Loucy (cell line): Measurements from ENCODE around the gene CTXND2.
"Not testable (repeated sequence)": the region's sequence is repeated elsewhere in the genome, so short reads cannot be mapped to it uniquely, and the experiment has no call there.

ENCODE experiments used
- H2AFZ ChIP-seq: fragments of 200-600 bp; sonication (generic); 2 replicates; pipeline ENCODE4 v1.6.0; 2016; ENCODE audit warnings: antibody characterized with exemption, mild to moderate bottlenecking, low read length, moderate library complexity
- H3F3A ChIP-seq: fragments of 200-600 bp; 2 replicates; pipeline ENCODE4 v1.6.0; 2016; ENCODE audit warnings: antibody characterized with exemption, low read depth, mild to moderate bottlenecking
- H3K27me3 ChIP-seq: fragments of 200-600 bp; sonication (generic); 2 replicates; pipeline ENCODE4 v1.6.1; 2014; ENCODE audit warnings: low read length, mild to moderate bottlenecking; ENCODE audit not compliant: insufficient read depth, poor library complexity, severe bottlenecking
- H3K36me3 ChIP-seq: fragments of 200-600 bp; sonication (generic); 2 replicates; pipeline ENCODE4 v1.6.1; 2016; ENCODE audit warnings: low read length; ENCODE audit not compliant: insufficient read depth
- H3K4me1 ChIP-seq: fragments of 200-600 bp; sonication (generic); 2 replicates; pipeline ENCODE4 v1.5.1; 2014; ENCODE audit warnings: low read length, mild to moderate bottlenecking; ENCODE audit not compliant: insufficient read depth, poor library complexity, severe bottlenecking
- H3K4me2 ChIP-seq: fragments of 200-600 bp; sonication (generic); 2 replicates; pipeline ENCODE4 v1.6.0; 2014; ENCODE audit warnings: antibody characterized with exemption, low read length, low read depth, mild to moderate bottlenecking; ENCODE audit not compliant: poor library complexity, severe bottlenecking
- H3K4me3 ChIP-seq: fragments of 200-600 bp; sonication (generic); 2 replicates; pipeline ENCODE4 v1.5.1; 2014; ENCODE audit warnings: low read length, mild to moderate bottlenecking, mixed read lengths; ENCODE audit not compliant: poor library complexity, severe bottlenecking
- H3K79me2 ChIP-seq: fragments of 200-600 bp; sonication (generic); 2 replicates; pipeline ENCODE4 v1.6.1; 2014; ENCODE audit warnings: low read length; ENCODE audit not compliant: insufficient read depth
- H3K9ac ChIP-seq: fragments of 200-600 bp; sonication (generic); 2 replicates; pipeline ENCODE4 v1.6.0; 2014; ENCODE audit warnings: mild to moderate bottlenecking, low read depth, low read length, moderate library complexity; ENCODE audit not compliant: poor library complexity, severe bottlenecking
- H3K9me2 ChIP-seq: fragments of 200-600 bp; sonication (generic); replicated peaks from 2 replicates; pipeline ENCODE4 v1.6.1; 2016; ENCODE audit warnings: low read depth, low read length, mixed read lengths
- H3K9me3 ChIP-seq: fragments of 200-600 bp; sonication (generic); 2 replicates; pipeline ENCODE4 v1.6.1; 2014; ENCODE audit warnings: mild to moderate bottlenecking, antibody characterized with exemption, low read length, low read depth; ENCODE audit not compliant: insufficient read depth
- H4K20me1 ChIP-seq: fragments of 200-600 bp; sonication (generic); 2 replicates; pipeline ENCODE4 v1.6.0; 2014; ENCODE audit warnings: antibody characterized with exemption, low read length, mild to moderate bottlenecking; ENCODE audit not compliant: insufficient read depth, poor library complexity, severe bottlenecking
- EZH2phosphoT487 ChIP-seq: fragments of 200-600 bp; IDR thresholded peaks from 2 replicates; pipeline ENCODE4 v1.6.1; 2018; ENCODE audit warnings: antibody characterized with exemption, mild to moderate bottlenecking, moderate library complexity, borderline replicate concordance
- TF ChIP-seq, protein P1 (sequence below): fragments of 200-600 bp; sonication (generic); conservative IDR thresholded peaks from 2 replicates; pipeline ENCODE4 v1.5.1; 2014; ENCODE audit warnings: mild to moderate bottlenecking, antibody characterized with exemption, low read length

Gene CTXND2

DNA sequence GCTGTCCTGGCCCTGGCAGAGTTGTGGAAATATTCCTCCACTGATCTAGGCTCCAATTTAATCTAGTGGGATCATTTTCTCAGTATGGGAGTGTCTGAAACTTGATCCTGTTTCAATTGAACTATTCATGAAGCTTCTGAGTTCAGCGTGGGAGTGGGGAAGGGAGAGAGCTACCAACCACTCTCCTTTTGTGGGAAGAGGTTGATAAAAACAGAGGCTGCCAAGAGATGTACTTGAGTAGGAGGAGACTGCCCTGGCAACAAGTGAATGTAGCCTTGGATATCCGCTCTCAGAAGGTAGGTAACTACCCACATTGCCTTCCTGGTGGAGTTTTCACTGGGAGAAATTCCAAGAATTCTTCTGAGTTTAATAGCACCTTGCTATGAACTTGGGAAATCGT lies at the start of gene CTXND2:
Gene CTXND2 (plus strand): TSS at position 119 of the 400 bp plus-strand sequence. CDS start 25,179 bp downstream, outside the sequence.
- no peaks in the 10 kb centered on the region for H3K27me3 ChIP-seq
- TF ChIP-seq, protein P1, sequence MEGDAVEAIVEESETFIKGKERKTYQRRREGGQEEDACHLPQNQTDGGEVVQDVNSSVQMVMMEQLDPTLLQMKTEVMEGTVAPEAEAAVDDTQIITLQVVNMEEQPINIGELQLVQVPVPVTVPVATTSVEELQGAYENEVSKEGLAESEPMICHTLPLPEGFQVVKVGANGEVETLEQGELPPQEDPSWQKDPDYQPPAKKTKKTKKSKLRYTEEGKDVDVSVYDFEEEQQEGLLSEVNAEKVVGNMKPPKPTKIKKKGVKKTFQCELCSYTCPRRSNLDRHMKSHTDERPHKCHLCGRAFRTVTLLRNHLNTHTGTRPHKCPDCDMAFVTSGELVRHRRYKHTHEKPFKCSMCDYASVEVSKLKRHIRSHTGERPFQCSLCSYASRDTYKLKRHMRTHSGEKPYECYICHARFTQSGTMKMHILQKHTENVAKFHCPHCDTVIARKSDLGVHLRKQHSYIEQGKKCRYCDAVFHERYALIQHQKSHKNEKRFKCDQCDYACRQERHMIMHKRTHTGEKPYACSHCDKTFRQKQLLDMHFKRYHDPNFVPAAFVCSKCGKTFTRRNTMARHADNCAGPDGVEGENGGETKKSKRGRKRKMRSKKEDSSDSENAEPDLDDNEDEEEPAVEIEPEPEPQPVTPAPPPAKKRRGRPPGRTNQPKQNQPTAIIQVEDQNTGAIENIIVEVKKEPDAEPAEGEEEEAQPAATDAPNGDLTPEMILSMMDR = no peak
- TF ChIP-seq EZH2phosphoT487 = no peak
- no peaks in the 10 kb centered on the region for H3K36me3 ChIP-seq

DNA sequence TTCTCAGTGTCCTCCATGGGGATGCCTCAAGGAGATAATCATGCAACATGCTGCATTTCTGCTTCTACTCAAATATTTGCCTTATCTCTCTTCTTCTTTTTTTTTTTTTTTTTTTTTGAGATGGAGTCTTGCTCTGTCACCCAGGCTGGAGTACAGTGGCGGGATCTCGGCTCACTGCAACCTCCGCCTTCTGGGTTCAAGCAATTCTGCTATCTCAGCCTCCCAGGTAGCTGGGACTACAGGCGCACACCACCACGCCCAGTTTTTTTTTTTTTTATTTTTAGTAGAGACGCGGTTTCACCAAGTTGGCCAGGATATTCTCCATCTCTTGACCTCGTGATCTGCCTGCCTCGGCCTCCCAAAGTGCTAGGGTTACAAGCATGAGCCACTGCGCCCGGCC lies 46.1 kb upstream of the CTXND2 start:
- not testable (repeated sequence) for H3K9ac ChIP-seq, H3F3A ChIP-seq, H2AFZ ChIP-seq

More for the DNA sequence above, at the start of gene CTXND2:
- Histone ChIP-seq H3K9ac (no peak within 1 kb of the TSS), H3K79me2 (no peaks in the 10 kb centered on the region), H4K20me1 (no peaks in the 10 kb centered on the region), H3F3A (peaks cover 10% of the 10 kb centered on the region; the same call in 1 of the 2 replicates), H3K4me2 (no peak within 1 kb of the TSS), H3K4me3 (no peak within 1 kb of the TSS), H2AFZ (no peak within 1 kb of the TSS), H3K9me2 (no peaks in the 10 kb centered on the region), H3K9me3 (no peaks in the 10 kb centered on the region), H3K4me1 (peaks cover 29% of the 10 kb centered on the region)

DNA sequence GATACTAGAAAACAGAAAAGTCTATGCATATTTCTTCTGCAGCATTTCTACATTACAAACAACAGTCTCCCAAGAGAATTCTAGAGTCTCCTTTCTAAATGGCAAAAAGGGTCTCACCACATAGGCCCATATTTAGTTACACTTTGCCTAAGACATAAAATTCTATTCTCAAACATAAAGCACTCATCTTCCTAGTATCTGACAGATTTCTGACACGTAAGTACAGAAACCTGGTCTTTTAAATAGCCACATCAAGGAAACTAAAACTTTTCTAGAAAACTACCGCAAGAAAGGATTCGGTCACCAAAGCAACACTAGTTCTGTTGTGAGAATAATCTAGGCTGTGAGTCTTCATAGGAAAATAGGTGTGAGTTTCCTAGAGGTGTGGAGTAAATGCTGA lies 45.3 kb upstream of the CTXND2 start:
- Histone ChIP-seq H3K9ac (no peak overlapping the region), H3K4me1 (no peaks in the 10 kb centered on the region), H4K20me1 (no peaks in the 10 kb centered on the region), H3K9me2 (no peaks in the 10 kb centered on the region), H3K36me3 (peaks cover 18% of the 10 kb centered on the region), H2AFZ (no peak overlapping the region), H3K9me3 (no peaks in the 10 kb centered on the region), H3K79me2 (no peaks in the 10 kb centered on the region), H3F3A (no peaks in the 10 kb centered on the region), H3K4me3 (no peak overlapping the region), H3K4me2 (no peak overlapping the region), H3K27me3 (no peaks in the 10 kb centered on the region)
- TF ChIP-seq, protein P1 = no peak
- no peak for TF ChIP-seq EZH2phosphoT487

More for the DNA sequence above, 46.1 kb upstream of the CTXND2 start:
- not testable (repeated sequence) for H3K9me3 ChIP-seq, H3K27me3 ChIP-seq, H3K4me1 ChIP-seq, H4K20me1 ChIP-seq, H3K79me2 ChIP-seq, H3K4me2 ChIP-seq, H3K9me2 ChIP-seq, H3K4me3 ChIP-seq
- H3K36me3 ChIP-seq = peaks cover 25% of the 10 kb centered on the region

GRCh38 chr1:150842343-150842742 lies 44.6 kb upstream of the CTXND2 start:
- Histone ChIP-seq H3K79me2 (no peaks in the 10 kb centered on the region), H3K4me1 (no peaks in the 10 kb centered on the region), H3K27me3 (no peaks in the 10 kb centered on the region), H3K36me3 (peaks cover 16% of the 10 kb centered on the region), H3K9me3 (no peaks in the 10 kb centered on the region), H3K9me2 (no peaks in the 10 kb centered on the region), H2AFZ (no peak overlapping the region), H4K20me1 (no peaks in the 10 kb centered on the region), H3K4me3 (no peak overlapping the region), H3K9ac (no peak overlapping the region), H3K4me2 (no peak overlapping the region), H3F3A (no peaks in the 10 kb centered on the region)
- TF ChIP-seq, protein P1 = no peak
- TF ChIP-seq EZH2phosphoT487 = no peak
